H9 (cell line): ENCODE results near the gene MALL. TPM values are rescaled to one million over a fixed set of nuclear protein-coding genes. Genes with fewer than 3 reads are reported as not detected.

Experiments
- DNase-seq: peaks from one replicate; pipeline ENCODE4 v3.0.0-alpha.2; 2017
- H2AFZ ChIP-seq: one replicate; pipeline ENCODE4 v1.6.1; 2013; ENCODE audit warnings: mild to moderate bottlenecking, low read length, control low read depth, moderate library complexity
- H2AK5ac ChIP-seq: 2 replicates; pipeline ENCODE4 v1.6.1; 2013; ENCODE audit warnings: low read length, control low read depth, mixed read lengths; ENCODE audit not compliant: insufficient read length
- H2BK120ac ChIP-seq: one replicate; pipeline ENCODE4 v1.6.1; 2013; ENCODE audit warnings: low read depth, mild to moderate bottlenecking, low read length, control low read depth, inconsistent platforms; ENCODE audit not compliant: poor library complexity, severe bottlenecking
- H2BK12ac ChIP-seq: 2 replicates; pipeline ENCODE4 v1.6.1; 2013; ENCODE audit warnings: low read length, control low read depth, mixed read lengths, low read depth; ENCODE audit not compliant: insufficient read length
- H2BK15ac ChIP-seq: 2 replicates; pipeline ENCODE4 v1.6.1; 2013; ENCODE audit warnings: low read depth, low read length, control low read depth
- H2BK20ac ChIP-seq: one replicate; pipeline ENCODE4 v1.6.1; 2013; ENCODE audit warnings: low read depth, mild to moderate bottlenecking, low read length, control low read depth, inconsistent platforms; ENCODE audit not compliant: poor library complexity, severe bottlenecking
- H2BK5ac ChIP-seq: 2 replicates; pipeline ENCODE4 v1.6.1; 2013; ENCODE audit warnings: low read length, control low read depth, mixed read lengths; ENCODE audit not compliant: insufficient read length
- H3K14ac ChIP-seq: 2 replicates; pipeline ENCODE4 v1.6.1; 2013; ENCODE audit warnings: low read length, control low read depth; ENCODE audit not compliant: insufficient read depth
- H3K18ac ChIP-seq: 2 replicates; pipeline ENCODE4 v1.6.1; 2013; ENCODE audit warnings: low read depth, mild to moderate bottlenecking, mixed read lengths, low read length, control low read depth; ENCODE audit not compliant: insufficient read length
- H3K23ac ChIP-seq: 2 replicates; pipeline ENCODE4 v1.6.1; 2013; ENCODE audit warnings: low read length, control low read depth, mixed read lengths, low read depth; ENCODE audit not compliant: insufficient read length
- H3K23me2 ChIP-seq: 2 replicates; pipeline ENCODE4 v1.6.1; 2013; ENCODE audit warnings: low read depth, mild to moderate bottlenecking, mixed read lengths, low read length, control low read depth; ENCODE audit not compliant: insufficient read length, poor library complexity, severe bottlenecking
- H3K27ac ChIP-seq: 2 replicates; pipeline ENCODE4 v1.5.1; 2013; ENCODE audit warnings: low read length, control low read depth, mixed read lengths, low read depth; ENCODE audit not compliant: insufficient read length
- H3K27me3 ChIP-seq: 2 replicates; pipeline ENCODE4 v1.6.1; 2013; ENCODE audit warnings: low read length, control low read depth, inconsistent platforms; ENCODE audit not compliant: insufficient read depth
- H3K4ac ChIP-seq: 2 replicates; pipeline ENCODE4 v1.6.1; 2013; ENCODE audit warnings: low read depth, mild to moderate bottlenecking, control low read depth, inconsistent platforms, low read length, moderate library complexity
- H3K4me1 ChIP-seq: 2 replicates; pipeline ENCODE4 v1.6.1; 2013; ENCODE audit warnings: low read length, control low read depth, inconsistent platforms; ENCODE audit not compliant: insufficient read depth
- H3K4me2 ChIP-seq: 2 replicates; pipeline ENCODE4 v1.6.1; 2013; ENCODE audit warnings: low read length, control low read depth, mixed read lengths; ENCODE audit not compliant: insufficient read length, insufficient read depth
- H3K56ac ChIP-seq: 2 replicates; pipeline ENCODE4 v1.6.1; 2013; ENCODE audit warnings: low read depth, mild to moderate bottlenecking, mixed read lengths, low read length, control low read depth; ENCODE audit not compliant: insufficient read length
- H3K79me1 ChIP-seq: 2 replicates; pipeline ENCODE4 v1.6.1; 2013; ENCODE audit warnings: low read depth, mild to moderate bottlenecking, moderate library complexity, low read length, control low read depth, inconsistent platforms; ENCODE audit not compliant: insufficient read depth, poor library complexity, severe bottlenecking
- H3K79me2 ChIP-seq: 2 replicates; pipeline ENCODE4 v1.6.1; 2013; ENCODE audit warnings: low read length, control low read depth, inconsistent platforms; ENCODE audit not compliant: insufficient read depth
- H3K9ac ChIP-seq: 2 replicates; pipeline ENCODE4 v1.6.1; 2013; ENCODE audit warnings: low read length, control low read depth, mixed read lengths; ENCODE audit not compliant: insufficient read length; ENCODE audit errors: extremely low read depth
- H3K9me3 ChIP-seq: one replicate; pipeline ENCODE4 v1.6.1; 2013; ENCODE audit warnings: low read depth, low read length, inconsistent platforms; ENCODE audit not compliant: control insufficient read depth
- H3T11ph ChIP-seq: one replicate; pipeline ENCODE4 v1.6.1; 2013; ENCODE audit warnings: mild to moderate bottlenecking, low read length, control low read depth, inconsistent platforms
- H4K20me1 ChIP-seq: one replicate; pipeline ENCODE4 v1.6.1; 2013; ENCODE audit not compliant: control insufficient read depth, insufficient read length, insufficient read depth
- H4K5ac ChIP-seq: 2 replicates; pipeline ENCODE4 v1.6.1; 2013; ENCODE audit warnings: low read depth, mild to moderate bottlenecking, mixed read lengths, low read length, control low read depth; ENCODE audit not compliant: insufficient read length
- H4K8ac ChIP-seq: replicated peaks from 2 replicates; pipeline ENCODE4 v1.6.1; 2013; ENCODE audit warnings: low read length, control low read depth, mixed read lengths, low read depth; ENCODE audit not compliant: insufficient read length
- H4K91ac ChIP-seq: 2 replicates; pipeline ENCODE4 v1.6.1; 2013; ENCODE audit warnings: low read depth, mild to moderate bottlenecking, moderate library complexity, mixed read lengths, low read length, control low read depth; ENCODE audit not compliant: insufficient read length
- H3K27ac Mint-ChIP-seq, 3 experiments: 2 replicates in 2 of 3; 3 replicates in 1 of 3; pipeline ENCODE4 v1.8.0; 2020 to 2021; ENCODE audit warnings: mixed read lengths in 3 of 3, mild to moderate bottlenecking in 1 of 3, moderate library complexity in 1 of 3
- H3K27me3 Mint-ChIP-seq: 2 replicates; pipeline ENCODE4 v1.8.0; 2021; ENCODE audit warnings: low read depth, mild to moderate bottlenecking, moderate library complexity, mixed read lengths
- H3K36me3 Mint-ChIP-seq, 3 experiments: 2 replicates in 2 of 3; 3 replicates in 1 of 3; pipeline ENCODE4 v1.8.0; 2020 to 2021; ENCODE audit warnings: low read depth in 3 of 3, mixed read lengths in 3 of 3; ENCODE audit not compliant: insufficient read depth in 1 of 3
- H3K4me1 Mint-ChIP-seq, 2 experiments: 2 replicates each; pipeline ENCODE4 v1.8.0; 2020; ENCODE audit warnings: mixed read lengths in 2 of 2
- H3K4me3 Mint-ChIP-seq, 2 experiments: 2 replicates in 1 of 2; 3 replicates in 1 of 2; pipeline ENCODE4 v1.8.0; 2020 to 2021; ENCODE audit warnings: mild to moderate bottlenecking in 2 of 2, mixed read lengths in 2 of 2, moderate library complexity in 1 of 2
- H3K9me3 Mint-ChIP-seq, 2 experiments: 2 replicates in 1 of 2; 3 replicates in 1 of 2; pipeline ENCODE4 v1.8.0; 2020; ENCODE audit warnings: mild to moderate bottlenecking in 2 of 2, mixed read lengths in 2 of 2, moderate library complexity in 1 of 2
- WGBS: extraction: QIAGEN DNeasy Blood & Tissue Kit; methylation state at CpG from one replicate; pipeline ENCODE4 v1.1.7; 2013; ENCODE audit warnings: missing lambda C conversion rate, low lambda C conversion rate, mixed read lengths; ENCODE audit not compliant: insufficient read length; ENCODE audit errors: extremely low coverage; 5-methylcytosine and 5-hydroxymethylcytosine counted together
- total RNA-seq: library from RNA; stranded (reverse); gene quantifications from 2 replicates; pipeline ENCODE4 v1.2.1, GENCODE V29; 2021
- TF ChIP-seq, protein P1 (sequence below): fragments of 200-600 bp; sonication (generic); conservative IDR thresholded peaks from 3 replicates; pipeline ENCODE4 v1.8.0; 2021; ENCODE audit warnings: antibody characterized with exemption, mild to moderate bottlenecking

MALL gene
- total RNA-seq, 1 experiment from 2014 or later = 5.0 TPM

DNA sequence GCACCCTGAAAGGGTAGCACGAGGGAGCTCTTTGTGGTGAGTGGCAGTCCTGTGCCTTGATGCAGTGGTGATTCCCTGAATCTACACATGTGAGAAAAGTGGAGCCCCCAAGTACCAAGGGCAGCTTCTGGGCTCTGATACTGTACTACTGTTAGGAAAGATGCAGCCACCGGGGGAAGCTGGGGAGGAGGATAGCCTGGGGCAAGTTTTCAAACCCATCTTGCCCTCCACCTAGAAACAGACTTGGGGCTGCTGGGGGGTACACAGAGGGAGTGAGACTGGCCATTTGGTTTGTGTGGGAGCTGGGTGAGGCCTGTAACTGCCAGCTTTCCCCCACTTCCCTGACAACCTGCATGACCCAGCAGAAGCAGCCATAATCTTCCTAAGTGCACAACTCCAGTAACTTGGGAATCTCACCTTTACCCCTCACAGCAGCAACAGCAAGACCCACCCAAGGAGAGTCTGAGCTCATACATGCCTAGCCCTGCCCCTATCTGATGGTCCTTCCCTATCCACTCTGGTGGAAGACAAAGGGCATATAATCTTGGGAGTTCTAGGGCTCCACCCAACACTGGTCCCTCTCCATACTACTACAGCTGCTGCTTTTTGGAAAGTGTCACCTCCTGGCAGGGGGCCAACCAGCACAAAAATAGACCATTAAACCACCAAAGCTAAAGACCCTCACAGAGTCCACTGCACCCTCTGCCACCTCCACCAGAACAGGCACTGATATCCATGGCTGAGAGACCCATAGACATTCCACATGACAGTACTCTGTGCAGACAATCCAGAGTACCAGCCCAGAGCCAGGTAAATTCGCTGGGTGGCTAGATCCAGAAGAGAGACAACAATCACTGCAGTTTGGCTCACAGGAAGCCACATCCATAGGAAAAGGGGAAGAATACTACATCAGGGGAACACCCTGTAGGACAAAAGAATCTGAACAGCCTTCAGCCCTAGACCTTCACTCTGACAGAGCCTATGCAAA is 8.2 kb downstream of the MALL start:
- Mint-ChIP-seq H3K27ac (no peak overlapping the region; a peak in 1 of 7 replicates), H3K4me3 (no peak overlapping the region), H3K9me3 (peaks cover 0 to 5% of the 10 kb centered on the region in 2 experiments; a peak in 2 of 5 replicates), H3K36me3 (peaks cover 0 to 5% (median 0%) of the 10 kb centered on the region in 3 experiments; a peak in 2 of 7 replicates), H3K4me1 (peaks cover 0 to 6% of the 10 kb centered on the region in 2 experiments; a peak in 2 of 4 replicates), H3K27me3 (peaks cover 17% of the 10 kb centered on the region)
- no peak overlapping the region for H2BK5ac ChIP-seq
- no peak overlapping the region for H2BK15ac ChIP-seq
- H4K8ac ChIP-seq = no peak overlapping the region
- H2BK120ac ChIP-seq = no peak overlapping the region
- no peak overlapping the region for H4K5ac ChIP-seq
- H3K18ac ChIP-seq = no peak overlapping the region
- H3K14ac ChIP-seq = no peak overlapping the region
- H2BK12ac ChIP-seq = no peak overlapping the region
- no peak overlapping the region for H3K56ac ChIP-seq
- WGBS = no CpG with 5 or more reads among the region's 3 CpGs
- H4K91ac ChIP-seq = no peak overlapping the region
- no peak overlapping the region for H3T11ph ChIP-seq
- H2AK5ac ChIP-seq = no peak overlapping the region
- H4K20me1 ChIP-seq = no peaks in the 10 kb centered on the region
- no peaks in the 10 kb centered on the region for H3K27me3 ChIP-seq
- H3K23me2 ChIP-seq = no peaks in the 10 kb centered on the region
- H3K4ac ChIP-seq = no peak overlapping the region
- H3K9me3 ChIP-seq = no peaks in the 10 kb centered on the region
- DNase-seq = no peak
- no peak overlapping the region for H2BK20ac ChIP-seq
- no peaks in the 10 kb centered on the region for H3K79me2 ChIP-seq
- no peaks in the 10 kb centered on the region for H3K4me1 ChIP-seq
- TF ChIP-seq, protein P1, sequence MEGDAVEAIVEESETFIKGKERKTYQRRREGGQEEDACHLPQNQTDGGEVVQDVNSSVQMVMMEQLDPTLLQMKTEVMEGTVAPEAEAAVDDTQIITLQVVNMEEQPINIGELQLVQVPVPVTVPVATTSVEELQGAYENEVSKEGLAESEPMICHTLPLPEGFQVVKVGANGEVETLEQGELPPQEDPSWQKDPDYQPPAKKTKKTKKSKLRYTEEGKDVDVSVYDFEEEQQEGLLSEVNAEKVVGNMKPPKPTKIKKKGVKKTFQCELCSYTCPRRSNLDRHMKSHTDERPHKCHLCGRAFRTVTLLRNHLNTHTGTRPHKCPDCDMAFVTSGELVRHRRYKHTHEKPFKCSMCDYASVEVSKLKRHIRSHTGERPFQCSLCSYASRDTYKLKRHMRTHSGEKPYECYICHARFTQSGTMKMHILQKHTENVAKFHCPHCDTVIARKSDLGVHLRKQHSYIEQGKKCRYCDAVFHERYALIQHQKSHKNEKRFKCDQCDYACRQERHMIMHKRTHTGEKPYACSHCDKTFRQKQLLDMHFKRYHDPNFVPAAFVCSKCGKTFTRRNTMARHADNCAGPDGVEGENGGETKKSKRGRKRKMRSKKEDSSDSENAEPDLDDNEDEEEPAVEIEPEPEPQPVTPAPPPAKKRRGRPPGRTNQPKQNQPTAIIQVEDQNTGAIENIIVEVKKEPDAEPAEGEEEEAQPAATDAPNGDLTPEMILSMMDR = no peak
- H3K4me2 ChIP-seq = no peak overlapping the region
- H3K79me1 ChIP-seq = no peaks in the 10 kb centered on the region
- H3K27ac ChIP-seq = no peak overlapping the region
- H3K23ac ChIP-seq = no peak overlapping the region
- no peak overlapping the region for H3K9ac ChIP-seq
- no peak overlapping the region for H2AFZ ChIP-seq
